GM23248 (cell line): ENCODE measurements around the gene IQGAP2.

Source experiments
- EZH2 ChIP-seq: fragments of 200-600 bp; sonication (generic); IDR thresholded peaks from 2 replicates; pipeline ENCODE4 v1.6.1; 2018; ENCODE audit warnings: antibody characterized with exemption, mild to moderate bottlenecking; ENCODE audit not compliant: insufficient read depth, poor library complexity, severe bottlenecking
- EZH2phosphoT487 ChIP-seq: fragments of 200-600 bp; sonication (generic); IDR thresholded peaks from 2 replicates; pipeline ENCODE4 v1.6.1; 2018; ENCODE audit warnings: antibody characterized with exemption, moderate library complexity, mild to moderate bottlenecking, low read depth; ENCODE audit not compliant: insufficient read depth

DNA sequence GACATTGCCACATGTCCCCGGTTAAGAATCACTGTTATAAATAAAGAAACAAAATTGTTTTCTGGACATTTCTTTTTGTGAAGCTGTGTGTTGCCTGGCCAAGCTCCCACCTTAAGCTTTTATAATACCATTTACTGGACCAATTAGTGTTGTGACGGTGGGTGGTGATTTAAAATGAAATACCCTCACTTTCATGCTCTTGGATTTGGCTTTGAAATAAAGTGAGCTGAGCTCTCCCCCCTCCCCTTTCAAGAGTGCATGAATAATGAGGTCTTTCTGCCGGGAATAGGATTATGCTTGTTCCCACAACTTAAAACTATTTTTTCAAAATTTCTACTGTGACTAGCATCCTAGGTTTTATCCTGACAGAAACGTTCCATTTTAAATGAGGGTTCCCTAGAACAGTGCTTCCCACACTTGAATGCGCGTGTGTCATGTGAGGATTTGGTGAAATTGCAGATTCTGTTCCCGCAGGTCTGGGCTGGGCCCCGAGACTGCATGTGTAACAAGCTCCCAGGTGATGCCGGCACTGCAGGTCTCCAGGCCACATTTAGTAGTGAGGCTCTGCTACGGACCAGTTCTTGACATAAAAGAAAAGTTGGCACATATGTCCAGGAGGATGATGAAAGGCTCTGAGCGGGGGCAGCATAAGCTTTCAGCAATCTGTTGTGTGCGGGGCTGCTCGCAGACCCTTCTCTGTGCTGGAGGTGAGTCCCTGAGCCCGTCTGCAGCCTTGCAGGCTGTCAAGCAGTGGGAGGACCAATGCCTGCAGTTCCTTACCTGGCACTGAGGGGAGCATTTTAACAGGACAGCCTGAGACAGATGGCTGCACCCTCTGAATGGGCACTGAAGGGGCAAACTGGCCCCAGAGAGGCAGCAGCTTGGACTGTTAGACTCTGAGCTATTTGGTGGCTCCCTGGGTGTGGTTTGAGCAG is 24.4 kb downstream of the IQGAP2 start:
- TF ChIP-seq EZH2 (no peak), EZH2phosphoT487 (no peak)
